Peyer's patch (tissue), 4 donors: Measurements from ENCODE around the gene DIS3L2.

Experiments
- POLR2A ChIP-seq, 2 donors: fragments of 450-650 bp; IDR thresholded peaks; one replicate each; pipeline ENCODE4 v1.5.1; 2017; ENCODE audit warnings: antibody characterized with exemption in 2 of 2, mild to moderate bottlenecking in 2 of 2, moderate library complexity in 2 of 2
- TF ChIP-seq, protein P1 (sequence below), 6 experiments: fragments of 450-650 bp in 4 of 6; fragments of 200-600 bp in 2 of 6; sonication (generic) in 1 of 6; IDR thresholded peaks; one replicate each; pipeline ENCODE4 v1.5.1; 2017 to 2019; ENCODE audit warnings: antibody characterized with exemption in 6 of 6, mild to moderate bottlenecking in 3 of 6, moderate library complexity in 1 of 6

DNA sequence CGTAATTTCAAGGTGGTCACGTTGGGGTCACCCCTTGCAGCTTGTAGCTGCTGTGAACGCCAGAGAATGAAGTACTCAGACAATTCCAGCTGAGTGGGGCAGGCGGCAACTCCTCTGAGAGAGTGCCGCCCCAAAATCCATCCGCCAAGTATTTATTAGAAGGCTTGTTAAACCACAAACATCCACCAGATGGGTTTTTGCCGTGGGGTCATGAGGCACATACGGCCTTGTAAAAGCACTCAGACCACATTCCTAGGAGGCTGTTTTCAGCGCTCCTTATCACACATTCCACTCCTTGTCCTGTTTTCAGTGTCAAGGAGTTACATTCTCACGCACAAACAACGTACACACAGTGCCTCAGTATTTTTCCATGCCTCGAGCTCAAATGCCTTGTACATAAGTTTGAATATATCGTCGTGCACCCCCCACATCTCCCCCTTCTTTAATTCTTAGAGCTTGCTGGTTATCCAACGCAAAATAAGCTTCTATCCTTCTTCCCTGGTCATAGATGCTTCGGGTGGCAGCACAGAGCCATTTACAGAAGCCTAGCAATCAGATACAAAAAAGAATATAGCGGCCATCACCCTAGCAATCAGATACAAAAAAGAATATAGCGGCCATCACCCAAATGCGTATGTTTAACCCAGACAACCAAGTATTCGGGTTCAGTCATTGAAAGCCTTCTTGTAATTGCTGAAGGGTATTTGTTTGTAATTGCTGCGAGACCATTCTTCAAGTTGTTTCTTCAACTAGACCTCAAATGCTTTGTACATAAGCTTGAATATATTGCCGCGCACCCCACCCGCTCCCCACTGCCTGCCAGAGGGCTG lies 424.4 kb downstream of the DIS3L2 start:
- TF ChIP-seq, protein P1, sequence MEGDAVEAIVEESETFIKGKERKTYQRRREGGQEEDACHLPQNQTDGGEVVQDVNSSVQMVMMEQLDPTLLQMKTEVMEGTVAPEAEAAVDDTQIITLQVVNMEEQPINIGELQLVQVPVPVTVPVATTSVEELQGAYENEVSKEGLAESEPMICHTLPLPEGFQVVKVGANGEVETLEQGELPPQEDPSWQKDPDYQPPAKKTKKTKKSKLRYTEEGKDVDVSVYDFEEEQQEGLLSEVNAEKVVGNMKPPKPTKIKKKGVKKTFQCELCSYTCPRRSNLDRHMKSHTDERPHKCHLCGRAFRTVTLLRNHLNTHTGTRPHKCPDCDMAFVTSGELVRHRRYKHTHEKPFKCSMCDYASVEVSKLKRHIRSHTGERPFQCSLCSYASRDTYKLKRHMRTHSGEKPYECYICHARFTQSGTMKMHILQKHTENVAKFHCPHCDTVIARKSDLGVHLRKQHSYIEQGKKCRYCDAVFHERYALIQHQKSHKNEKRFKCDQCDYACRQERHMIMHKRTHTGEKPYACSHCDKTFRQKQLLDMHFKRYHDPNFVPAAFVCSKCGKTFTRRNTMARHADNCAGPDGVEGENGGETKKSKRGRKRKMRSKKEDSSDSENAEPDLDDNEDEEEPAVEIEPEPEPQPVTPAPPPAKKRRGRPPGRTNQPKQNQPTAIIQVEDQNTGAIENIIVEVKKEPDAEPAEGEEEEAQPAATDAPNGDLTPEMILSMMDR (IDR thresholded peaks at IDR 0.05) = no peak
- no peak for TF ChIP-seq POLR2A (IDR thresholded peaks at IDR 0.05)
